ENCODE measurements around the gene AP1M2. TPM values are rescaled to one million over a fixed set of nuclear protein-coding genes. Genes with fewer than 3 reads are reported as not detected.

AP1M2 gene
- total and polyA plus RNA-seq, 2 donors (not counting 3 experiments of a cell fraction or from before 2014, with no cell fraction given) = 0.19 TPM; not detected in 1

- DNase-seq (ENCODE audit: low read depth, low spot score) = peak; percentile 34
- H3K9me3 ChIP-seq (replicated peaks; ENCODE audit: control insufficient read depth, insufficient read depth, low read length) = no peaks in the 10 kb centered on the region
- intact Hi-C loops (cut with micrococcal nuclease) = loop anchor here (2.0 kb wide), 1 partner anchor 22 kb away; the partner anchor contains the start of gene SLC44A2
- H3K9ac ChIP-seq (replicated peaks; ENCODE audit: extremely low read depth, insufficient read depth, low read length) = peak overlapping the region; percentile 86
- no peak for TF ChIP-seq GATA2 (IDR thresholded peaks at IDR 0.05; ENCODE audit: insufficient read depth, insufficient read length, low read depth, low read length)
- peak; percentile 13 for TF ChIP-seq POLR2A (IDR thresholded peaks at IDR 0.05; ENCODE audit: low read depth, low read length)
- peak; percentile 10 for TF ChIP-seq POLR2AphosphoS5 (IDR thresholded peaks at IDR 0.05; ENCODE audit: insufficient read depth, low read depth, low read length)
- TSS peak; percentile 48 for BruUV-seq (replicated peaks)
- peak overlapping the region; percentile 87 to 93 (median 91) for H3K4me3 ChIP-seq (replicated peaks in 1 of 3; ENCODE audit: insufficient read depth in 1 of 3, low read depth in 1 of 3, low read length in 3 of 3)
- no peaks in the 10 kb centered on the region for H4K20me1 ChIP-seq (replicated peaks; ENCODE audit: control insufficient read depth, extremely low read depth, insufficient read depth, low read length)
- no peaks in the 10 kb centered on the region for H3K27me3 ChIP-seq (ENCODE audit: control insufficient read depth in 2 of 2, insufficient read depth in 2 of 2, low read length in 2 of 2)
- H3K4me2 ChIP-seq (ENCODE audit: insufficient read depth, low read length) = peak overlapping the region; percentile 72
- POLR2A ChIA-PET = no interaction called here
- CTCF ChIA-PET = interaction anchor here (1.1 to 4.3 kb wide), 7 partner anchors 12 to 49 kb away, joined by 3 to 33 read pairs (median 6); no protein-coding TSS in a partner anchor
- H2AFZ ChIP-seq (ENCODE audit: low read depth, low read length) = peak overlapping the region; percentile 69
- H3K27ac ChIP-seq (ENCODE audit: insufficient read depth, low read depth, low read length) = peak overlapping the region; percentile 74
- no peaks in the 10 kb centered on the region for H3K36me3 ChIP-seq (ENCODE audit: control insufficient read depth in 2 of 2, extremely low read depth in 1 of 2, insufficient read depth in 2 of 2, low read length in 2 of 2)
- FAIRE-seq = no peak
- H3K4me1 ChIP-seq (ENCODE audit: control insufficient read depth, extremely low read depth, insufficient read depth, low read length) = peaks cover 25% of the 10 kb centered on the region
- dilution Hi-C loops (cut with MboI; ENCODE audit: extremely low pct_ligation_motif_present, low sequenced_read_pairs) = no loop called here
- H3K9me1 ChIP-seq (replicated peaks; ENCODE audit: control insufficient read depth, extremely low read depth, insufficient read depth, low read length) = no peaks in the 10 kb centered on the region
- peaks cover 17% of the 10 kb centered on the region for H3K79me2 ChIP-seq (ENCODE audit: control insufficient read depth, insufficient read depth, low read length)
These were observed 16.2 kb upstream of the AP1M2 start for GRCh38 chr19:10603084-10603872.

DNA sequence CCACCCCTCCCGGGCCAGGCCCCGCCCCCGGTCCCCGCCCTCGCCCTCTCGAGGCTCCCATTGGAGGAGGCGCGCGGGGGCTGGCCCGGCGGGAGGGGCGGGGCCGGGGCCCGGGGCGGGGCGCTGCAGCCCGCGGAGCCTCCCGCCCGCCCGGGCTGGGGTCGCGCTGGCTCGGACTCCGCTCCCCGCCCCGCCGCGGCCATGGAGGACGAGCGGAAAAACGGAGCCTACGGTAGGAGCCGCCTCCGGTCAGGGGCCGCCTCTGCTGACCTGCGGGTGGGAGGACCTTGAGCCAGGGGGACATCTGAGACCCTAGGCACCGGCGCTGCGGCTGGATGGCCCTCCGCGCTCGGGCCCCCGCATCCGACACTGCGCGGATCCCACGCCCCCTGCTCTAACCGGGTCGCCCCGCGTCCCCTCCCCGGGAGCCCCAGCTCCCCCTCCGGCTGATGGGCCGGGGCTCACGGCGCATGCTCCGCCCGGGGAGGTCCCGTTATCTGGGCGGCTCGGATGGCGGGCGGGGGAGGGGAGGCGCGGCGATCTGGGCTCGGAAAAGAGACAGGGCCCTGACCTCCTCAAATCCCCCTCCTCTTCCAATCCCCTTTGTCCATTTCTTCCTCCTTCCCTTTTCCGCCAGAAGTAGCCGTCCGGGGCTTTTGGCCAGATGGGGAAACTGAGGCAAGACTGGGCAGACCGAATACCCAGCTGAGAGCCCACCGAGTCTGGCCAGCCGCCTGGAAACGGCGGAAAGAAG lies 15.4 kb upstream of the AP1M2 start:
- dilution Hi-C loops (cut with MboI; ENCODE audit: extremely low pct_ligation_motif_present, low sequenced_read_pairs) = no loop called here
- intact Hi-C loops (cut with micrococcal nuclease) = loop anchor here (2.0 kb wide), 1 partner anchor 22 kb away; the partner anchor contains the start of gene SLC44A2
- Histone ChIP-seq H2AFZ (ENCODE audit: low read depth, low read length) (peak overlapping the region; percentile 69), H4K20me1 (replicated peaks; ENCODE audit: control insufficient read depth, extremely low read depth, insufficient read depth, low read length) (no peaks in the 10 kb centered on the region), H3K9ac (replicated peaks; ENCODE audit: extremely low read depth, insufficient read depth, low read length) (peak overlapping the region; percentile 86), H3K27ac (ENCODE audit: insufficient read depth, low read depth, low read length) (peak overlapping the region; percentile 74), H3K79me2 (ENCODE audit: control insufficient read depth, insufficient read depth, low read length) (peaks cover 17% of the 10 kb centered on the region), H3K4me2 (ENCODE audit: insufficient read depth, low read length) (peak overlapping the region; percentile 72), H3K4me1 (ENCODE audit: control insufficient read depth, extremely low read depth, insufficient read depth, low read length) (peaks cover 25% of the 10 kb centered on the region), H3K9me1 (replicated peaks; ENCODE audit: control insufficient read depth, extremely low read depth, insufficient read depth, low read length) (no peaks in the 10 kb centered on the region), H3K4me3 (replicated peaks in 1 of 3; ENCODE audit: insufficient read depth in 1 of 3, low read depth in 1 of 3, low read length in 3 of 3) (peak overlapping the region; percentile 87 to 93 (median 91)), H3K36me3 (ENCODE audit: control insufficient read depth in 2 of 2, extremely low read depth in 1 of 2, insufficient read depth in 2 of 2, low read length in 2 of 2) (no peaks in the 10 kb centered on the region), H3K9me3 (replicated peaks; ENCODE audit: control insufficient read depth, insufficient read depth, low read length) (no peaks in the 10 kb centered on the region), H3K27me3 (ENCODE audit: control insufficient read depth in 2 of 2, insufficient read depth in 2 of 2, low read length in 2 of 2) (no peaks in the 10 kb centered on the region)
- no TSS peak for BruUV-seq (replicated peaks)
- POLR2A ChIA-PET = interaction anchor here (0.5 kb wide), 1 partner anchor 26 kb away, joined by 3 read pairs; no protein-coding TSS in a partner anchor
- TF ChIP-seq POLR2AphosphoS5 (IDR thresholded peaks at IDR 0.05; ENCODE audit: insufficient read depth, low read depth, low read length) = peak; percentile 30
- TF ChIP-seq, protein P1, sequence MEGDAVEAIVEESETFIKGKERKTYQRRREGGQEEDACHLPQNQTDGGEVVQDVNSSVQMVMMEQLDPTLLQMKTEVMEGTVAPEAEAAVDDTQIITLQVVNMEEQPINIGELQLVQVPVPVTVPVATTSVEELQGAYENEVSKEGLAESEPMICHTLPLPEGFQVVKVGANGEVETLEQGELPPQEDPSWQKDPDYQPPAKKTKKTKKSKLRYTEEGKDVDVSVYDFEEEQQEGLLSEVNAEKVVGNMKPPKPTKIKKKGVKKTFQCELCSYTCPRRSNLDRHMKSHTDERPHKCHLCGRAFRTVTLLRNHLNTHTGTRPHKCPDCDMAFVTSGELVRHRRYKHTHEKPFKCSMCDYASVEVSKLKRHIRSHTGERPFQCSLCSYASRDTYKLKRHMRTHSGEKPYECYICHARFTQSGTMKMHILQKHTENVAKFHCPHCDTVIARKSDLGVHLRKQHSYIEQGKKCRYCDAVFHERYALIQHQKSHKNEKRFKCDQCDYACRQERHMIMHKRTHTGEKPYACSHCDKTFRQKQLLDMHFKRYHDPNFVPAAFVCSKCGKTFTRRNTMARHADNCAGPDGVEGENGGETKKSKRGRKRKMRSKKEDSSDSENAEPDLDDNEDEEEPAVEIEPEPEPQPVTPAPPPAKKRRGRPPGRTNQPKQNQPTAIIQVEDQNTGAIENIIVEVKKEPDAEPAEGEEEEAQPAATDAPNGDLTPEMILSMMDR (IDR thresholded peaks at IDR 0.05; ENCODE audit: extremely low read depth in 1 of 2, insufficient read depth in 1 of 2, low read depth in 1 of 2, low read length in 2 of 2) = no peak
- no peak for TF ChIP-seq MYC (IDR thresholded peaks at IDR 0.05; ENCODE audit: low read depth, low read length)
- TF ChIP-seq JUN (IDR thresholded peaks at IDR 0.05; ENCODE audit: borderline replicate concordance, insufficient read depth, insufficient read length, low read depth) = no peak
- DNase-seq (ENCODE audit: low read depth, low spot score) (peak; percentile 83), FAIRE-seq (no peak)
- CTCF ChIA-PET = interaction anchor here (0.8 to 4.3 kb wide), 11 partner anchors 11 to 93 kb away, joined by 3 to 33 read pairs (median 3); no protein-coding TSS in a partner anchor

All from endothelial cell of umbilical vein (primary cell).